WI38 (cell line): Measurements from ENCODE around the gene TGOLN2.

Experiments
- H3K4me3 ChIP-seq: 2 replicates; pipeline ENCODE4 v1.5.1; 2011; ENCODE audit warnings: low read depth, mild to moderate bottlenecking, control low read depth, low read length
- TF ChIP-seq, protein P1 (sequence below): IDR thresholded peaks from 2 replicates; pipeline ENCODE4 v1.5.1; 2012; ENCODE audit warnings: low read depth, mild to moderate bottlenecking, control low read depth, low read length

The TGOLN2 gene

DNA sequence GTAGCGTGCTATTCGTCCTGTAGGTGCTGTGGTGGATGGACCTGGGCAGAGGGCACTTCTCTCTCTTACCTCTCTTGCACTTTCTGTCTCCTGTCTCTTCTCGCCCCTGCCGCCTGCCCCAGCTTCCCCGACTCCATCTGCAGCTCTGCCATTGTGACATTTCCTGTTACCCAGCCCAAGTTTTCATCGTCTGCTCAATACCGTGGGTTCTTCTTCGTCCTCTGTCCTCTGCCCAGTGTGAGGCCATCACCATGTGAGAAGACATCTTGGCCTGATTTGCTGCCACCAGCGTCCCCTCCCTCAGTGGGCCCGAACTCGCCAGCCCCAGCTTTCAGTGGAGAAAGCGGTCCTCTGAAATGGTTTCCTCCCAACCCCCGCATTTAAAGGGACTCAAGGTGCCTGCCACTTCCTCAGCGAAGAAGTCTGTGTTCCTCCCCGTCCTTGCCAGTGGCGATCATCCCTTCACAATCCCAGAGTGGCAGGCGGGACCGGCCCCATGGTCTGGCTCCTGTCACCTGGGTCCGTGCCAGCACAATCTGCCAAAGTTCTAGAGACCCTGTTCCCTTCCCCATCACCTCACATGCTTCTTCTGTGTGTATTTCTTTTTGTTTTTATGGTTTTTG is 18.0 kb downstream of the TGOLN2 start:
- no peak overlapping the region for H3K4me3 ChIP-seq
- TF ChIP-seq, protein P1, sequence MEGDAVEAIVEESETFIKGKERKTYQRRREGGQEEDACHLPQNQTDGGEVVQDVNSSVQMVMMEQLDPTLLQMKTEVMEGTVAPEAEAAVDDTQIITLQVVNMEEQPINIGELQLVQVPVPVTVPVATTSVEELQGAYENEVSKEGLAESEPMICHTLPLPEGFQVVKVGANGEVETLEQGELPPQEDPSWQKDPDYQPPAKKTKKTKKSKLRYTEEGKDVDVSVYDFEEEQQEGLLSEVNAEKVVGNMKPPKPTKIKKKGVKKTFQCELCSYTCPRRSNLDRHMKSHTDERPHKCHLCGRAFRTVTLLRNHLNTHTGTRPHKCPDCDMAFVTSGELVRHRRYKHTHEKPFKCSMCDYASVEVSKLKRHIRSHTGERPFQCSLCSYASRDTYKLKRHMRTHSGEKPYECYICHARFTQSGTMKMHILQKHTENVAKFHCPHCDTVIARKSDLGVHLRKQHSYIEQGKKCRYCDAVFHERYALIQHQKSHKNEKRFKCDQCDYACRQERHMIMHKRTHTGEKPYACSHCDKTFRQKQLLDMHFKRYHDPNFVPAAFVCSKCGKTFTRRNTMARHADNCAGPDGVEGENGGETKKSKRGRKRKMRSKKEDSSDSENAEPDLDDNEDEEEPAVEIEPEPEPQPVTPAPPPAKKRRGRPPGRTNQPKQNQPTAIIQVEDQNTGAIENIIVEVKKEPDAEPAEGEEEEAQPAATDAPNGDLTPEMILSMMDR: no peak

- TF ChIP-seq, protein P1: no peak
- H3K4me3 ChIP-seq: no peak overlapping the region
Observed at GRCh38 chr2:85308896-85309555, 18.8 kb downstream of the TGOLN2 start.

- TF ChIP-seq, protein P1: no peak
- no peak overlapping the region for H3K4me3 ChIP-seq
Observed at GRCh38 chr2:85308201-85308600, 19.6 kb downstream of the TGOLN2 start.

DNA sequence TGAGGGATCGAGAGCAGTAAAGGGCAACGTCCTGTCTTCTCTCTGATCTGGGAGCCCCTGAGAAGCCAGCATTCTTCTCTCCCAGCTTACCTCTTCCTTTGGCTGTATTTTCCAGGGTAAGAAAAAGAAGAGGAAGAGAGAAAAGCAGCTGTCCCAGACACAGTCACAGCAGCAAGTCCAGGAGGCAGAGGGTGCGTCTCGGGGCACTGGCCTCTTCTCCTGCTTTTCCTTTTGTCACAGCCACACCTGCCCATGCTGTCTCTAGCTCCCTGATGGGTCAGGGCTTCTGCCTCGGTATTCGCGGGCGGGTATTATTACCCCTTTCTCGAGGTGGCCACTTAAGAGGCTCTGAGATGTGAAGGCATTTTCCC is 20.3 kb downstream of the TGOLN2 start:
- H3K4me3 ChIP-seq: no peak overlapping the region
- TF ChIP-seq, protein P1: no peak

DNA sequence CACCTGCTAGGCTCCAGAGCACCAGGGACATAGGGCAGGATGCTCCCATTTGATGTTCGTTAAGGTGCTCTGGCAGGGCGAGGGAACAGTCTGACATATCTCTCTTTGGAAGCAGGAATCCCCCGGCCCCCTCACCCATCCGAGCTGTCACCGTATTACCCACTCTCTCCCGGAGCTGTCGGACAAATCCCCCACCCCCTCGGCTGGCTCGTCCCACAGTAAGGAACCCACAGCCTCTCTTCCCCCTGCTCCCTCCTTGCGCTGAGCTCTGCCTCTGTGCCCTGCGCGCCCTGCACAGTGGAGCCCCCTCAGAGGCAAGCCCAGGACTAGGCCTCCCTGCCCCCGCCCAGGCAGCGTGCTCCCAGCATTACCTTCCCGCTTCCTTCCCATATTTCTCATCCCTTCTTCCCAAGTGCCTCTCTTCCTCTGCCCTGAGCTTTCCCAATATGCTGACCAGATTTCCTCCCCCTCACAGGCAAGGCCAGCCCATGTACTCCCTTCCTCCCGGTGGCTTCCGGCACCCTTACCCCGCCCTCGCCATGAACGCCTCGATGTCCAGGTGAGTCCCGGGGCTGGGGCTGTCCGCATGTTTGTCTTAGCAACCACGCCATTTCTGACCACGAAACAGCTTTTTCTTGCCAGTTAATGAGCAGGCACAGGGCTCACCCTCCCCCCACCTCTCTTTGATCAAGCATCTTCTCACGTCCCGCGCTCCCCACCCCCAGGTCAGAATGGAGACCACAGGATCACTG is 23.8 kb downstream of the TGOLN2 start:
- no peak overlapping the region for H3K4me3 ChIP-seq
- TF ChIP-seq, protein P1: no peak

DNA sequence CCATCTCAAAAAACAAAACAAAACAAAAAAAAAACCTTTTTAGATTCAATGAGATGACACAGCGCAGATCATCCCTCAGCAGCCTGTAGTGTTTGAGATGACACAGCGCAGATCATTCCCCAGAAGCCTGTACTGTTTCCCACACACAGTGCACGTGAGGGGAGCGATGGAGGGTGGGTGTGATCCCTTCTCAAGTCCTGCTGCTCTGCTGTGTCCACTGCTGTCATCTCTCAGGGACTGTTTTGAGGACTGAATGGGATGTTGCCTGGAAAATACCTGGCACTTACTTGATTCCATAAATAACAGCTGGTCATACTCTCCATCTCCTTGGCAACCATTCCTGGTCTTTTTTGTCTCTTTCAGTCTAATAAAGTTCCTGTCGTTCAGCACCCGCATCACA is 25.7 kb downstream of the TGOLN2 start:
- no peak overlapping the region for H3K4me3 ChIP-seq
- TF ChIP-seq, protein P1: no peak
